ENCODE results near the gene GADD45A. TPM values are rescaled to one million over a fixed set of nuclear protein-coding genes. Genes with fewer than 3 reads are reported as not detected.

Gene GADD45A
- polyA plus RNA-seq, 2 of the 4 experiments (the other 2 are of a cell fraction) = 36.0 to 44.7 TPM

DNA sequence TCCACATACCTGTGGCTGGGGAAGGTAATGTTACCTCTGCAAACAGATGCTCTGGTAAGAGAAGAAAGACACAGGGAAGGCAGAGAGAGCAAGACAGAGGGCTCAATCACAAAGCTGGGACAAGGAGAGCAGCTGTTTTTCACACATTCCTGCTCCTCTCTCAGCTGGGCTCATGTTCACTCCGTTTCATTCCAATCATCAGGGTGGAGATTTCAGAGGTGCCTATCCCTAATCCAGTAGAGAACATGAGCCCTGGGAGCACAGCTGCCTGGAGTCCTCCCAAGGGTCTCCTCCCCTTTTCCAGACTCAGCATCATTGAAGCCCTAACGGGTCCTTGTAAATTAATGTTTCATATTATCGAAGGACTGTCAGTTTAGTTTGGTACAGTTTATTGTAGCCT is 19.4 kb downstream of the GADD45A start:
- H3K27ac ChIP-seq = no peak overlapping the region
- H3K4me2 ChIP-seq = no peak overlapping the region
- DNase-seq (ENCODE audit: low read depth in 1 of 2, low spot score in 1 of 2) (no peak), FAIRE-seq (no peak), ATAC-seq (no peak)
- ChIA-PET CTCF (interaction anchor here (0.6 to 2.2 kb wide), 3 partner anchors 9 to 143 kb away, joined by 3 to 8 read pairs (median 3); no protein-coding TSS in a partner anchor), POLR2A (interaction anchor here (1.0 kb wide), 1 partner anchor 19 kb away, joined by 3 read pairs; the partner anchor contains the start of gene GADD45A)
- H3K4me3 ChIP-seq = no peak overlapping the region
- WGBS (ENCODE audit: missing lambda C conversion rate) = 92% methylated on average over 3 of the region's 3 CpGs
- H3K4me1 ChIP-seq = peaks cover 30% of the 10 kb centered on the region
- no peaks in the 10 kb centered on the region for H3K9me3 ChIP-seq
- TF ChIP-seq CBX2 (IDR thresholded peaks at IDR 0.05; ENCODE audit: borderline replicate concordance, low read depth) = no peak
- no peak for TF ChIP-seq EHF (CRISPR knock-in tag; IDR thresholded peaks at IDR 0.05)
- no peak for TF ChIP-seq GATA3 (IDR thresholded peaks at IDR 0.05; ENCODE audit: borderline replicate concordance)
- TF ChIP-seq SMC3 (IDR thresholded peaks at IDR 0.05) = no peak
- TF ChIP-seq TFCP2L1 (CRISPR knock-in tag; IDR thresholded peaks at IDR 0.05) = no peak
- no peak for TF ChIP-seq MYC (IDR thresholded peaks at IDR 0.05; ENCODE audit: borderline replicate concordance, low read length)
- no peak for TF ChIP-seq RARB (CRISPR knock-in tag; IDR thresholded peaks at IDR 0.05)
- TF ChIP-seq, protein P1, sequence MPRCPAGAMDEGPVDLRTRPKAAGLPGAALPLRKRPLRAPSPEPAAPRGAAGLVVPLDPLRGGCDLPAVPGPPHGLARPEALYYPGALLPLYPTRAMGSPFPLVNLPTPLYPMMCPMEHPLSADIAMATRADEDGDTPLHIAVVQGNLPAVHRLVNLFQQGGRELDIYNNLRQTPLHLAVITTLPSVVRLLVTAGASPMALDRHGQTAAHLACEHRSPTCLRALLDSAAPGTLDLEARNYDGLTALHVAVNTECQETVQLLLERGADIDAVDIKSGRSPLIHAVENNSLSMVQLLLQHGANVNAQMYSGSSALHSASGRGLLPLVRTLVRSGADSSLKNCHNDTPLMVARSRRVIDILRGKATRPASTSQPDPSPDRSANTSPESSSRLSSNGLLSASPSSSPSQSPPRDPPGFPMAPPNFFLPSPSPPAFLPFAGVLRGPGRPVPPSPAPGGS (IDR thresholded peaks at IDR 0.05) = no peak
- TF ChIP-seq CBX8 (IDR thresholded peaks at IDR 0.05) = no peak
- TF ChIP-seq HDAC2 (IDR thresholded peaks at IDR 0.05) = no peak
- TF ChIP-seq ZNF302 (CRISPR knock-in tag; IDR thresholded peaks at IDR 0.05) = no peak
- TF ChIP-seq SREBF2 (IDR thresholded peaks at IDR 0.05) = no peak
- TF ChIP-seq, protein P2, sequence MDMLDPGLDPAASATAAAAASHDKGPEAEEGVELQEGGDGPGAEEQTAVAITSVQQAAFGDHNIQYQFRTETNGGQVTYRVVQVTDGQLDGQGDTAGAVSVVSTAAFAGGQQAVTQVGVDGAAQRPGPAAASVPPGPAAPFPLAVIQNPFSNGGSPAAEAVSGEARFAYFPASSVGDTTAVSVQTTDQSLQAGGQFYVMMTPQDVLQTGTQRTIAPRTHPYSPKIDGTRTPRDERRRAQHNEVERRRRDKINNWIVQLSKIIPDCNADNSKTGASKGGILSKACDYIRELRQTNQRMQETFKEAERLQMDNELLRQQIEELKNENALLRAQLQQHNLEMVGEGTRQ (IDR thresholded peaks at IDR 0.05) = no peak
- TF ChIP-seq JUN (IDR thresholded peaks at IDR 0.05) = no peak

DNA sequence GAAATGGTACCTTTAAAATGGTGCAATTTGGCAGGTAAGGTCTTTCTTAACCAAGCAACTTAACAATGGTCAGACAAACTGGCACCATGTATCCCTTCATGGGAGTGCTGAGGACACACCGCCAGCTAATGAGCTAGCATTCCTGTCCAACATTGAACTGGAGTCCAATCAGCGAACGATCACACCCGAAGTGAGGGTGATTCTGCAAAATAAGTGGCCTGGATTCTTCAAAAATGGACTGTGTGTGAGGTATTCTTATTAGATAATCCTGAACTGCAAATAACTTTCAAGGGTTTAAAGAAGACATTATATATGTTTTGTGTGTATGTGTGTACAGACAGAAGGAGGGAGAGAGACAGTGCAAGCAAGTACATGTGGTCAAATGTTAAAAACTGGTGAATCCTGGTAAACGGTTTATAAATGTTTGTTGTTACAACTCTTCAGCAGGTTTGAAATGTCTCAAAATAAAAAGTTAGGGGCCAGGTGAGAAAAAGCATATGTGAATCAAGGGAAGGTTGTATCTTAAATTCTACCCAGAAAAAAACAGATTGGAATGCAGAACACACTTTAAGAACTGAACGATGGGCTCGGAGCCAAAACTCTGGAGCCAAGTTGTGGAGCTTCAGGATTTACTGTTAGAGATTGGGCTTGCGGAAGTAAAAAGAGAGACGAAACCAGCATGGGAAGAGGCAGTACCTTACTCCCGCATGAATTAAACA is 20.9 kb downstream of the GADD45A start:
- no peak overlapping the region for H3K4me2 ChIP-seq
- no peaks in the 10 kb centered on the region for H3K9me3 ChIP-seq
- CTCF ChIA-PET = no interaction called here
- FAIRE-seq = no peak
- POLR2A ChIA-PET = no interaction called here
- 95% methylated on average over 10 of the region's 10 CpGs for WGBS (ENCODE audit: missing lambda C conversion rate)
- no peak for ATAC-seq
- H3K4me1 ChIP-seq = peaks cover 23% of the 10 kb centered on the region
- no peak overlapping the region for H3K27ac ChIP-seq
- no peak for DNase-seq (ENCODE audit: low read depth in 1 of 2, low spot score in 1 of 2)
- H3K4me3 ChIP-seq = no peak overlapping the region
- TF ChIP-seq, protein P2 (IDR thresholded peaks at IDR 0.05) = no peak
- no peak for TF ChIP-seq ZSCAN20 (CRISPR knock-in tag; IDR thresholded peaks at IDR 0.05)
- no peak for TF ChIP-seq SMC3 (IDR thresholded peaks at IDR 0.05)
- no peak for TF ChIP-seq BHLHE40 (IDR thresholded peaks at IDR 0.05; ENCODE audit: low read depth, low read length)
- no peak for TF ChIP-seq GATA3 (IDR thresholded peaks at IDR 0.05; ENCODE audit: borderline replicate concordance)

DNA sequence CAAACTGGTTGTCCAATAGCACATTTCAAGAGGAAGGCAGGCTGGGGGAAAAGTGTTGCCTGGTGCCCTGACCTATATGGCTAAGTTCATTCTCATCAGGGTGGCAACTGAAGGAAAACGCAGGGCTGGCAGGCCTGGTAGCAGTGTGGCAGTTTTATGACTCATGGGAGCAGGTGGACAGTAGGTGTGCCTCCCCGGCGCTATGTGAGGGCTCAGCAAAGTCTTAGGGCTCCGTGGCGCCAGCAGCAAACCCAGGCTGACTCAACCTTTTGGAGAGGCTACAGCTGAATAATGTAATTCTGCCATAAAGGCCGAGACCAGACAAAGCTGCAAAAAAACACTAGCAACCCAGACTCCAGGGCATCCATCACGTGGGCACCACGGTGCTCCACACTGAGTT is 23.6 kb downstream of the GADD45A start:
- H3K4me3 ChIP-seq = no peak overlapping the region
- no peaks in the 10 kb centered on the region for H3K9me3 ChIP-seq
- FAIRE-seq (no peak), ATAC-seq (no peak), DNase-seq (ENCODE audit: low read depth in 1 of 2, low spot score in 1 of 2) (no peak)
- no peak overlapping the region for H3K27ac ChIP-seq
- POLR2A ChIA-PET = no interaction called here
- CTCF ChIA-PET = interaction anchor here (1.0 kb wide), 1 partner anchor 52 kb away, joined by 3 read pairs; no protein-coding TSS in a partner anchor
- H3K4me2 ChIP-seq = no peak overlapping the region
- H3K4me1 ChIP-seq = peaks cover 37% of the 10 kb centered on the region
- WGBS (ENCODE audit: missing lambda C conversion rate) = 87% methylated on average over 8 of the region's 8 CpGs
- TF ChIP-seq, protein P3, sequence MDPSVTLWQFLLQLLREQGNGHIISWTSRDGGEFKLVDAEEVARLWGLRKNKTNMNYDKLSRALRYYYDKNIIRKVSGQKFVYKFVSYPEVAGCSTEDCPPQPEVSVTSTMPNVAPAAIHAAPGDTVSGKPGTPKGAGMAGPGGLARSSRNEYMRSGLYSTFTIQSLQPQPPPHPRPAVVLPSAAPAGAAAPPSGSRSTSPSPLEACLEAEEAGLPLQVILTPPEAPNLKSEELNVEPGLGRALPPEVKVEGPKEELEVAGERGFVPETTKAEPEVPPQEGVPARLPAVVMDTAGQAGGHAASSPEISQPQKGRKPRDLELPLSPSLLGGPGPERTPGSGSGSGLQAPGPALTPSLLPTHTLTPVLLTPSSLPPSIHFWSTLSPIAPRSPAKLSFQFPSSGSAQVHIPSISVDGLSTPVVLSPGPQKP (IDR thresholded peaks at IDR 0.05; ENCODE audit: low read depth, low read length) = no peak
- TF ChIP-seq ZFP36 (IDR thresholded peaks at IDR 0.05; ENCODE audit: borderline replicate concordance, partially characterized antibody) = no peak

Measured in A549 (cell line).